DMS53 treated with DMSO at 0.1 percent for 48 hours (cell line): Measurements from ENCODE around the gene F12.
A peak's percentile ranks its signal among the peaks of the same experiment; 100 is the strongest.

Experiments used
- DNase-seq: peaks from one replicate; lab custom pipeline; 2025; ENCODE audit not compliant: unreplicated experiment; lab: John Stamatoyannopoulos, UW

Gene F12

GRCh38 chr5:177357459-177358351 is 51.7 kb downstream of the F12 start, which contains the start of gene RGS14:
Gene RGS14 (plus strand): TSS chr5:177357924. CDS start chr5:177358025, 101 bp downstream.
- peak; percentile 58 for DNase-seq

DNA sequence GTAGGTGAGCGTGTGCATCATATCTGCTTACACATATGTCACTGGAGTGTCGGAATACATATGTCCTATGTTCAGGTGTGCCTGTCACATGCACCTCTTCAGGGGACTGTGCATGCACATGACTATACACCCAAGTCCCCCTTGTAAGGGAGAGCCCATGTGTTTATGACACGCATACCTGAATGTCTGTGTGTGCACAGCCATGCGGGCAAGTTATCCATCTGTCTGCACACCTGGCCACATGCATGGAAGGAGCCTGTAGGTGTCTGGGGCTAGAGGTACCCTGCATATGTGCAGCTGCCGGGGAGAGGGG is 52.3 kb downstream of the F12 start:
- no peak for DNase-seq

GRCh38 chr5:177356746-177357145 is 52.6 kb downstream of the F12 start:
- no peak for DNase-seq

DNA sequence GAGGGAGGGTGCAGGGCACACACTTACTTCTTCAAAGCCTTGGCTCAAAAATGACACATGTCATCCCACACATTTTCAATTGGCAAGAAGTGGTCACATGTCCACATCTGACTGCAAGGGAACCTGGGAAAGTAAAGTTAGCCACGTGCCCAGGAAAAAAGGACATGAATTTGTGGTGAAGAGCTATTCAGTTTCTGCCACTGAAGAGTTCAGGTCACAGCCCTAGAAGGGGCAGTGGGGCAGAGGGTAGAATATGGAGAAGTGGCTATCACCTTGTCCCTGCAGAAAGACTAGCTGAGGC is 53.5 kb downstream of the F12 start:
- DNase-seq, result no peak

DNA sequence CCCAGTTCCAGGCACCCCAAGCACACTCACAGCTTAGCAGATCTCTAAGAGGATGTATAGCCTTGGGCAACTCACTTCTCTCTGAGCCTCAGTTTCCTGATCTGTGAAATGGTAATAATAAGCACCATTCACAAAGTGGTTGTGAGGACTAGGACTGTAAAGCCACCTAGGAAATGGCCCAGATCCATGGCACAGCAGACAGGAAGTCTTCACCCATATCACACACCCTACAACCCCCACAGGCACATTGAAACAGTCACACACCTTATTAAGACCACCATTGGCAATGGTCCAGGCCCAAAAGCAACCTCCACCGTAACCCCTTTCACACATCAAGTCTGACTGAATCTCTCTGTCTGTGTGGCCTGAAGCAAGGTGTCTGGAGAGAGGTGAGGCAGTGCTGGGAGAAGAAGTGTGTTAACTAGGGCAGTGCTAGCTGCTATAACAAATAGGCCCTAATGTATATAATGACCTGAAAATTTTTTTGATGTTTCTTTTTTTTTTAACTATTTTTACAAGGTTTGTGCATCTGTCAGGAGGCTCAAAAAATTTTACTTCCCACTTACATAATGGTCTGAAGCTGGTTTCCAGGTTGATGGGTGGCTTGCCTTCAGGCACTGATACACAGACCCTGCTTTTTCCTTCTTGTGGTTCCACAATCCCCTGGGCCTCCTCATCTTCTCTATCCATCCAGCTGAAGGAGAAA is 54.0 kb downstream of the F12 start:
- no peak for DNase-seq

DNA sequence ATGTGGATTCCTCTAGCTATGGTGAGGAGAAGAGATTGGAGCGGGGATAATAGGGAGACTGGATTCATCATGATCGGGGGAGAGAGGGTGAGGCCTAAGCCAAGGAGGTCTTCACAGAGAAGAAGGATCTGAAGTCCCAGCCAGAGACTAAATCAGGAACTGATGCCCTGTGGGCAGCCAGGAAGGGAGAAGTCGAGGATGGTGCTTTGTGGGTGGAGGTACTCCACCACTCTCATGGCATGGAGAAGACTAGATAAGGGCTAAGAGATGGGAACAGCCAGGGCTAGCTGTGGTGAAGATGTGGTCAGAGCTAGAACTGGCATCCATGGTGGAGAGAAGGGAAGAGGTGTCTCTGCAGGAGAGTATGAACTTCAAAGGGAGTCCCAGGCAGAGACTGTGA is 54.7 kb downstream of the F12 start:
- DNase-seq, result no peak

DNA sequence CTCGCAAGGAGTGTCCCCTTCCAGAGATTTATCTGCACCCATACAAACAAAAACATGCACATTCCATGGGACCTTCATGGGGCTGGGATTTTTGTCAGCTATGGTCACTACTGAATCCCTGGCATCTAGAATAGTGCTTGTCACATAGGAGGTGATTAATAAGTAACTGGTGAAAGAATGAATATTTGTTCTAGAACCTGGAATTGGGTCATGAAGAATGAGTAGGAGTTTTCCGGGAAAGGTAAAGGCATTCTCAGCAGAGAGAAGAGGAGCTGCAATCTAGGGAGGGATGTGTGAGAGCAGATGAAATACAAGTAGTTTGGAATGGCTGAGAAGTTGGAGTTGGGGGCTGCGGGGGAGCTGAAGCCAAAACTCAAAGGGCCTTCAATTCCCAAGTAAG is 55.1 kb downstream of the F12 start:
- DNase-seq, result no peak

- DNase-seq, result no peak
These were observed 56.3 kb downstream of the F12 start for GRCh38 chr5:177353093-177353492.
